NCI-H510A treated with DMSO at 0.1 percent for 48 hours (cell line): ENCODE results near the gene PC.
A peak's percentile ranks its signal among the peaks of the same experiment; 100 is the strongest.

Experiments
- DNase-seq: peaks from one replicate; lab custom pipeline; 2025; lab: John Stamatoyannopoulos, UW

PC gene

GRCh38 chr11:66912361-66912760, 45.8 kb downstream of the PC start:
- no peak for DNase-seq

- no peak for DNase-seq
Observed at GRCh38 chr11:66910669-66911068, 47.5 kb downstream of the PC start.

- DNase-seq: no peak
Observed at GRCh38 chr11:66910016-66910415, 48.2 kb downstream of the PC start.

GRCh38 chr11:66909181-66909580, 49.0 kb downstream of the PC start:
- no peak for DNase-seq

- DNase-seq: no peak
Observed at GRCh38 chr11:66907751-66908630, 50.2 kb downstream of the PC start.

- no peak for DNase-seq
Observed at GRCh38 chr11:66906061-66906733, 52.0 kb downstream of the PC start.

- DNase-seq: no peak
Observed at GRCh38 chr11:66905631-66906030, 52.6 kb downstream of the PC start.

GRCh38 chr11:66904981-66905521, 53.1 kb downstream of the PC start:
- DNase-seq: peak; percentile 53

GRCh38 chr11:66904561-66904960, 53.6 kb downstream of the PC start:
- DNase-seq: no peak

- DNase-seq: no peak
Observed at GRCh38 chr11:66904055-66904454, 54.1 kb downstream of the PC start.

GRCh38 chr11:66902486-66903177, 55.6 kb downstream of the PC start:
- DNase-seq: no peak

GRCh38 chr11:66901964-66902390, 56.2 kb downstream of the PC start:
- no peak for DNase-seq

- DNase-seq: peak; percentile 37
Observed at GRCh38 chr11:66894141-66894540, 64.0 kb downstream of the PC start.

- DNase-seq: no peak
Observed at GRCh38 chr11:66892911-66893310, 65.3 kb downstream of the PC start.

- DNase-seq: peak; percentile 27
Observed at GRCh38 chr11:66891851-66892660, 66.1 kb downstream of the PC start.

GRCh38 chr11:66889960-66890359, 68.2 kb downstream of the PC start:
- no peak for DNase-seq

GRCh38 chr11:66888282-66888681, 69.9 kb downstream of the PC start:
- no peak for DNase-seq

- DNase-seq: no peak
Observed at GRCh38 chr11:66887526-66887925, 70.7 kb downstream of the PC start.

- no peak for DNase-seq
Observed at GRCh38 chr11:66886671-66887221, 71.4 kb downstream of the PC start.

- no peak for DNase-seq
Observed at GRCh38 chr11:66885950-66886440, 72.2 kb downstream of the PC start.

- DNase-seq: no peak
Observed at GRCh38 chr11:66885469-66885868, 72.7 kb downstream of the PC start.
